ENCODE results near the gene PBX1. TPM values are rescaled to one million over a fixed set of nuclear protein-coding genes. Genes with fewer than 3 reads are reported as not detected.

Gene PBX1
- total RNA-seq, 3 donors from 2014 or later: 64.5 to 126 (median 95.4) TPM

DNA sequence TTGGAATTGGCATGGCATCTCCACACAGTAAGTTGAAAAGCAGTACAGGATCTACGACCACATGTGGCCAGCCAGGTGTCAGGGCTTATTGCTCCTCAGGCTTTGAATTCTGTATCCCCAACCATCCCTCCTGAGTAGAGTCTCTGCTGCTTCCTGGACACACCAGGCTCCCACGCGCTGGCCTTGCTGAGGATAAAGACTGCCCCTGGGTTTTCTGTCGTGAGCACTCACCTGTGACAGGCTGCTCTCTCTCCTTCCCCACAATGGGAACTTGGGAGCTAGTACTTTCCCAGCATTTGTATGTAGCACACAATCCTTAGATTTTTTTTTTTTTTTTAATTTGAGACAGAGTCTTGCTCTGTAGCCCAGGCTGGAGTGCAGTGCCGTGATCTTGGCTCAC, 33.6 kb downstream of the PBX1 start:
- intact Hi-C loops (cut with DNase I; ENCODE audit: low total_unique reads): no loop called here
- no peak overlapping the region for H3K4me3 ChIP-seq
- TF ChIP-seq POLR2A (IDR thresholded peaks at IDR 0.05) (no peak), POLR2AphosphoS5 (IDR thresholded peaks at IDR 0.05) (no peak)
- TF ChIP-seq, protein P1, sequence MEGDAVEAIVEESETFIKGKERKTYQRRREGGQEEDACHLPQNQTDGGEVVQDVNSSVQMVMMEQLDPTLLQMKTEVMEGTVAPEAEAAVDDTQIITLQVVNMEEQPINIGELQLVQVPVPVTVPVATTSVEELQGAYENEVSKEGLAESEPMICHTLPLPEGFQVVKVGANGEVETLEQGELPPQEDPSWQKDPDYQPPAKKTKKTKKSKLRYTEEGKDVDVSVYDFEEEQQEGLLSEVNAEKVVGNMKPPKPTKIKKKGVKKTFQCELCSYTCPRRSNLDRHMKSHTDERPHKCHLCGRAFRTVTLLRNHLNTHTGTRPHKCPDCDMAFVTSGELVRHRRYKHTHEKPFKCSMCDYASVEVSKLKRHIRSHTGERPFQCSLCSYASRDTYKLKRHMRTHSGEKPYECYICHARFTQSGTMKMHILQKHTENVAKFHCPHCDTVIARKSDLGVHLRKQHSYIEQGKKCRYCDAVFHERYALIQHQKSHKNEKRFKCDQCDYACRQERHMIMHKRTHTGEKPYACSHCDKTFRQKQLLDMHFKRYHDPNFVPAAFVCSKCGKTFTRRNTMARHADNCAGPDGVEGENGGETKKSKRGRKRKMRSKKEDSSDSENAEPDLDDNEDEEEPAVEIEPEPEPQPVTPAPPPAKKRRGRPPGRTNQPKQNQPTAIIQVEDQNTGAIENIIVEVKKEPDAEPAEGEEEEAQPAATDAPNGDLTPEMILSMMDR (IDR thresholded peaks at IDR 0.05): no peak
- no peak for DNase-seq (ENCODE audit: low spot score in 2 of 2)
- H3K27me3 ChIP-seq: no peaks in the 10 kb centered on the region
- peak overlapping the region; percentile 10 to 64 for H3K27ac ChIP-seq
- no peaks in the 10 kb centered on the region for H3K9me3 ChIP-seq
- H3K36me3 ChIP-seq: no peaks in the 10 kb centered on the region
- H3K4me1 ChIP-seq: peaks cover 5 to 7% of the 10 kb centered on the region in 2 donors

DNA sequence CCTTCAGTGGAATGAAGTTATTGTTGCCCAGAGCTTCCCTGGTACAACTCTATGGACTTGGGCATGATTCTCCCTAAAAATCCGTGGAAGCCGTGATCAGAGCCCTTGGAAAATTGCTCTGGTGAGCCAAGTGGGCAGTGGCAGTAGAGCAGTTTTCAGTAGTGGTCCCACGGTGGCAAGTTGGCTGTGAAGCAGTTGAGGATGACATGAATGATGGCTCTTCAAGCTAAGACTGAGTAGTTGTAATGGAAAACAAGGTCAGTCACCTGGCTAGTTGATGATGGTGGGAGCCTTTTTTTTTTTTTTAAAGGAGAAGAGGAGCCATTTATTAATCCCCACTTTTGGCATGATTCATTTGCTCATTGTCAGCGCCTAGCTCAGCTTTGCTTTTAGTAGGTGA, 36.2 kb downstream of the PBX1 start:
- H3K4me1 ChIP-seq: peaks cover 7% of the 10 kb centered on the region in 2 donors
- TF ChIP-seq, protein P1 (IDR thresholded peaks at IDR 0.05): no peak
- no peak for TF ChIP-seq POLR2A (IDR thresholded peaks at IDR 0.05)
- TF ChIP-seq POLR2AphosphoS5 (IDR thresholded peaks at IDR 0.05): no peak
- no peaks in the 10 kb centered on the region for H3K27me3 ChIP-seq
- H3K36me3 ChIP-seq: no peaks in the 10 kb centered on the region
- no peaks in the 10 kb centered on the region for H3K9me3 ChIP-seq
- H3K27ac ChIP-seq: no peak overlapping the region
- DNase-seq (ENCODE audit: low spot score in 2 of 2): no peak
- H3K4me3 ChIP-seq: no peak overlapping the region
- intact Hi-C loops (cut with DNase I; ENCODE audit: low total_unique reads): no loop called here

DNA sequence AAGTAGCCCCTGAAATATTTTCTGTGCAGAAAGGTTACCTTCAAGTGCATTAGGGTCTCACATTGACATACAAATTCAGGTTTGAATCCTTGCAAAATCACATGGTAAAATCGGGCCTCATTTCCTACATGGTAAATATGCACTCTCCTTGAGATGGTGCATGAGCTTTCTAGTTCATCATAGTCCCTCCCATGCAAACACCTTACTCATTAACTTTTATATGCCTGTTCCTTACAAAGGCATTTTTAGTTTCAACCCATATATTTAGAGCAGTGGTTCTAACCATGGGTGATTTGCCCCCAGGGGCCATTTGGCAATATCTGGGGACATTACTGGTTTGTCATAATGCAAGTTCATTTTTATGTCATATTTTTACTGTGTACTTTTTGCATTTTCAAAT, 37.2 kb downstream of the PBX1 start:
- TF ChIP-seq POLR2A (IDR thresholded peaks at IDR 0.05): no peak
- no peak for TF ChIP-seq POLR2AphosphoS5 (IDR thresholded peaks at IDR 0.05)
- TF ChIP-seq, protein P1 (IDR thresholded peaks at IDR 0.05): no peak
- no peak overlapping the region for H3K27ac ChIP-seq
- DNase-seq (ENCODE audit: low spot score in 2 of 2): no peak
- H3K4me1 ChIP-seq: peaks cover 7% of the 10 kb centered on the region in 2 donors
- no peaks in the 10 kb centered on the region for H3K9me3 ChIP-seq
- intact Hi-C loops (cut with DNase I; ENCODE audit: low total_unique reads): no loop called here
- H3K27me3 ChIP-seq: no peaks in the 10 kb centered on the region
- H3K36me3 ChIP-seq: no peaks in the 10 kb centered on the region
- H3K4me3 ChIP-seq: no peak overlapping the region

DNA sequence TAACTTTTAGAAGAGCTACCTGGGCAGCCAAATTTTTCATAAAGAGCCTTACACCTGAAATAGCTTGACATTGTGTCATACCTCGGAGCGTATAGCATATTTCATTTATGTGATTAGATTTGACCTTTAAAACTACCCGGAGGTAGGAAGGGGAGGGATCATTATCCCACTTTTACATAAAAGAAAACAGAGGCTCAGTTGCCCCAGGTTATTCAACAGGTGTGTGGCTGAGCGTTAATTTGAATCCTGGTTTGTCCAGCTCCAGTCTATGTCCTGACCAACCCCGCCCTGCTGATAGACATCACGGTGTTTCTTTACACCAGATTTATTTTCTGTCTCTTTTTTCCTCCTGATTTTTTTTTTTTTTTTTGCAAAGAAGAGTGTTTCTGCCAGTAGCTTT, 39.7 kb downstream of the PBX1 start:
- H3K27ac ChIP-seq: peak overlapping the region; percentile 62 to 74
- H3K36me3 ChIP-seq: no peaks in the 10 kb centered on the region
- DNase-seq (ENCODE audit: low spot score in 2 of 2): no peak
- intact Hi-C loops (cut with DNase I; ENCODE audit: low total_unique reads): no loop called here
- no peak for TF ChIP-seq POLR2AphosphoS5 (IDR thresholded peaks at IDR 0.05)
- TF ChIP-seq, protein P1 (IDR thresholded peaks at IDR 0.05): no peak
- peaks cover 4 to 14% of the 10 kb centered on the region in 2 donors for H3K4me1 ChIP-seq
- H3K27me3 ChIP-seq: no peaks in the 10 kb centered on the region
- H3K9me3 ChIP-seq: no peaks in the 10 kb centered on the region
- H3K4me3 ChIP-seq: no peak overlapping the region

DNA sequence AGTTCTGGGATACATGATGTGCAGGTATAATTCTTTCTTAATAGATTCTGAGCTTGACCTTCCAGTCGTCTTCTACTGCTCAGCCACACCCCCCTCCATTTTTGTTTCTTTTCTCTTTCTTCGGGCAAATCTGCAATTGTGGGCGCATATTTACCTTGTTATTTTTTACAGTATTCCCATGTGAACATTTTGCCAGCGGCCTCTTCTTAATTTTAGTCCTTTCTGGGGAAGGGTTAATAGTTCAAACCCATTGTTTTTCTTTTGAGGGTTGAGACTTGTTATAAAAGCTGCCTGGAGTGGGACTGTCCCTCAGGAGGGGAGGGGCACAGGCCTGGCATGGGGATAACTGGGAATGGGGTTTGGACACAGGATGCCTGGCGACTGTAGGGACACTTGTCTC, 40.3 kb downstream of the PBX1 start:
- no peaks in the 10 kb centered on the region for H3K36me3 ChIP-seq
- H3K9me3 ChIP-seq: no peaks in the 10 kb centered on the region
- no peaks in the 10 kb centered on the region for H3K27me3 ChIP-seq
- peak overlapping the region; percentile 27 to 54 for H3K27ac ChIP-seq
- H3K4me1 ChIP-seq: peaks cover 4 to 14% of the 10 kb centered on the region in 2 donors
- intact Hi-C loops (cut with DNase I; ENCODE audit: low total_unique reads): no loop called here
- no peak overlapping the region for H3K4me3 ChIP-seq
- DNase-seq (ENCODE audit: low spot score in 2 of 2): no peak
- no peak for TF ChIP-seq POLR2A (IDR thresholded peaks at IDR 0.05)
- TF ChIP-seq, protein P1 (IDR thresholded peaks at IDR 0.05): no peak
- TF ChIP-seq POLR2AphosphoS5 (IDR thresholded peaks at IDR 0.05): no peak

Data from breast epithelium (tissue), 4 donors.